Stimulated activated CD4-positive, alpha-beta T cell treated with anti-CD3 and anti-CD28 coated beads, Interleukin-1b, Interleukin-23, amount 100 ng/mL, for 24 hours (primary cell): ENCODE results near the gene HES4.

Source experiments
- DNase-seq, 4 experiments: peaks; one replicate each; pipeline ENCODE4 v3.0.0-alpha.2; 2020; ENCODE audit warnings: low read depth in 4 of 4, low spot score in 1 of 4

HES4 gene, protein sequence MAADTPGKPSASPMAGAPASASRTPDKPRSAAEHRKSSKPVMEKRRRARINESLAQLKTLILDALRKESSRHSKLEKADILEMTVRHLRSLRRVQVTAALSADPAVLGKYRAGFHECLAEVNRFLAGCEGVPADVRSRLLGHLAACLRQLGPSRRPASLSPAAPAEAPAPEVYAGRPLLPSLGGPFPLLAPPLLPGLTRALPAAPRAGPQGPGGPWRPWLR

DNA sequence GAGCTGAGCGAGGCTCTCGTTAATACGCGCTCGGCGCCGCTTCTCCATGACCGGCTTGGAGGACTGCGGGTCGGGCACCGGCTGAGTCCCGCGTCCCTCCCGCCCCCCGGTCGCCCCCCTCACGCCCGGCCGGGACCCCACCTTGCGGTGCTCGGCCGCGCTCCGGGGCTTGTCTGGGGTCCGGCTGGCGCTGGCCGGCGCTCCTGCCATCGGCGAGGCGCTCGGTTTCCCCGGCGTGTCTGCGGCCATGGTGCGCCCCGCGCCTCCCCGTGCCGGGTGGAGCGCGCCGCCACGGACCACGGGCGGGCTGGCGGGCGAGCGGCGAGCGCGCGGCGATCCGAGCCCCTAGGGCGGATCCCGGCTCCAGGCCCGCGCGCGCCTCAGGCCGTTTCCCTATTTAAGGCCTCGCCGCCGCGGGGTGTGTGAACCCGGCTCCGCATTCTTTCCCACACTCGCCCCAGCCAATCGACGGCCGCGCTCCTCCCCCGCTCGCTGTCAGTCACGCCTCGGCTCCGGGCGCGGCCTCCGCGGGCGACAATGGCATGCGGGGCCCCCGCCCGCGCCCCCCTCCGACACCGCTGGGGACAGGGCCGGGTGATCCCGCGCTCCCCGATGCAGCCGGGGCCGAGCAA is at the start of gene HES4:
TSS of gene HES4 (minus strand) at position 373 of the 632 bp plus-strand sequence. CDS start at position 249, 124 bp downstream.
- peak in 2 of 4 experiments; percentile 55 for DNase-seq

DNA sequence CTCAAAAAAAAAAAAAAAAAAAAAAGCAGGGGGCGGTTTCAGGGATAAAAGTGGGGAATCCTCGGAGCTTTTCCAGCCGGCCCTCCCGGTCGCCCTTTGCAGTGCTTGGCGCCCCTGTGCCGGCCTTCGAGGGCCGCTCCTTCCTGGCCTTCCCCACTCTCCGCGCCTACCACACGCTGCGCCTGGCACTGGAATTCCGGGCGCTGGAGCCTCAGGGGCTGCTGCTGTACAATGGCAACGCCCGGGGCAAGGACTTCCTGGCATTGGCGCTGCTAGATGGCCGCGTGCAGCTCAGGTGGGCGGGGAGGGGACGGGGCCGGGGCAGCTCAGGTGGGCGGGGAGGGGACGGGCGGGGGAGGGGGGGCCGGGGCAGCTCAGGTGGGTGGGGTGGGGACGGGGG is 48.9 kb upstream of the HES4 start:
- DNase-seq, result no peak

DNA sequence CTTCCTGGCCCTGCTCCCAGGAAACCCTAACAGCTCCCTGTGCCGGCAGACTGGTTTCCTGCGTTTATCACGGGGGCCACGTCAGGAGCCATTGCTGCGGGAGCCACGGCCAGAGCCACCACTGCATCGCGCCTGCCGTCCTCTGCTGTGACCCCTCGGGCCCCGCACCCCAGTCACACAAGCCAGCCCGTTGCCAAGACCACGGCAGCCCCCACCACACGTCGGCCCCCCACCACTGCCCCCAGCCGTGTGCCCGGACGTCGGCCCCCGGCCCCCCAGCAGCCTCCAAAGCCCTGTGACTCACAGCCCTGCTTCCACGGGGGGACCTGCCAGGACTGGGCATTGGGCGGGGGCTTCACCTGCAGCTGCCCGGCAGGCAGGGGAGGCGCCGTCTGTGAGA is 48.1 kb upstream of the HES4 start:
- DNase-seq, result no peak

DNA sequence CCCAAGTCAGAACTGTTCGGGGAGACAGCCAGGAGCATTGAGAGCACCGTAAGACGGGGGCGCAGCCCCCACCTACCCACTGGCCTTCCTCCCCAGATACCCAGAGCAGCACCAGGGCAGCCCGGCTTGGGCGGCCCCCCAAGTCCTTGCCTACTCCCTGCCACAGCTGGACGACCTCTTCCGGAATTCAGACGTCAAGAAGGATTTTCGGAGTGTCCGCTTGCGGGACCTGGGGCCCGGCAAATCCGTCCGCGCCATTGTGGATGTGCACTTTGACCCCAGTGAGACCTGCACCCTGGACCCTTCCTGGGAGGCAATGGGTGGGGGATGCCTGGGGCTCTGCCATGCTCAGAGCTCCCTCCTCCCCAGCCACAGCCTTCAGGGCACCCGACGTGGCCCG is 47.5 kb upstream of the HES4 start:
- no peak for DNase-seq

DNA sequence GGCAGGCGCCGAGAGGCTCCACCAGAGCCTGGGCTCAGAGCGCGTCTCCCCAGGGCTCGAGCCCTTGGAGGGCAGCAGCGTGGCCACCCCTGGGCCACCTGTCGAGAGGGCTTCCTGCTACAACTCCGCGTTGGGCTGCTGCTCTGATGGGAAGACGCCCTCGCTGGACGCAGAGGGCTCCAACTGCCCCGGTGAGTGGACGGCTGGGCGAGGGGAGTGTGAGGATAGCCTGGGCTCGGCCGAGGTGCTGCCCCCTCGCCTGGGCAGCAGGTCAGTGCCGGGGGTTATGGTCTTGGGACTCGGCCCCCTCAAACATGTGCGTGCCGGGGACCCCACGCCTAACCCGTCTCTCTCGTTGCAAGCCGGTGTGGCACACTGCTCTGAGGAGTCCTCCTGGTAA is 46.9 kb upstream of the HES4 start:
- DNase-seq, result no peak

DNA sequence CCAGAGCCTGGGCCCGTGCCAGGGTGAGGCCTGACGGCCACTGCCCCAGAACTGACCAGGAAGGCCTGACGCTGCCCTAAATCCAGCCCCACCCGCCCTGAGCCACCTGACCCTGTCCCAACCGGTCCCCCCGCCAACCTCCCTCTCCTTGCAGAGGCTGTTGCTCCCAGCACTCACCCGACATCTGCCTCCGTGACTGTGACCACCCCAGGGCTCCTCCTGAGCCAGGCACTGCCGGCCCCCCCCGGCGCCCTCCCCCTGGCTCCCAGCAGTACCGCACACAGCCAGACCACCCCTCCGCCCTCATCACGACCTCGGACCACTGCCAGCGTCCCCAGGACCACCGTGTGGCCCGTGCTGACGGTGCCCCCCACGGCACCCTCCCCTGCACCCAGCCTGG is 46.3 kb upstream of the HES4 start:
- DNase-seq, result no peak

DNA sequence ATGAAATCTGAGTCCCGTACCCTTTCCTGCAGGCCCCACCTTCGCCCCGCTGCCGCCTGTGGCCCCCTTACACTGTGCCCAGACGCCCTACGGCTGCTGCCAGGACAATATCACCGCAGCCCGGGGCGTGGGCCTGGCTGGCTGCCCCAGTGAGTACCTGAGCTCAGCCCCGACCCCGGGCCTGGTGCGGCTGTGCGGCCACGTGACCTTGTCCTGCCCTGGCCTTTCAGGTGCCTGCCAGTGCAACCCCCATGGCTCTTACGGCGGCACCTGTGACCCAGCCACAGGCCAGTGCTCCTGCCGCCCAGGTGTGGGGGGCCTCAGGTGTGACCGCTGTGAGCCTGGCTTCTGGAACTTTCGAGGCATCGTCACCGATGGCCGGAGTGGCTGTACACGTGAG is 45.2 kb upstream of the HES4 start:
- DNase-seq, result no peak

DNA sequence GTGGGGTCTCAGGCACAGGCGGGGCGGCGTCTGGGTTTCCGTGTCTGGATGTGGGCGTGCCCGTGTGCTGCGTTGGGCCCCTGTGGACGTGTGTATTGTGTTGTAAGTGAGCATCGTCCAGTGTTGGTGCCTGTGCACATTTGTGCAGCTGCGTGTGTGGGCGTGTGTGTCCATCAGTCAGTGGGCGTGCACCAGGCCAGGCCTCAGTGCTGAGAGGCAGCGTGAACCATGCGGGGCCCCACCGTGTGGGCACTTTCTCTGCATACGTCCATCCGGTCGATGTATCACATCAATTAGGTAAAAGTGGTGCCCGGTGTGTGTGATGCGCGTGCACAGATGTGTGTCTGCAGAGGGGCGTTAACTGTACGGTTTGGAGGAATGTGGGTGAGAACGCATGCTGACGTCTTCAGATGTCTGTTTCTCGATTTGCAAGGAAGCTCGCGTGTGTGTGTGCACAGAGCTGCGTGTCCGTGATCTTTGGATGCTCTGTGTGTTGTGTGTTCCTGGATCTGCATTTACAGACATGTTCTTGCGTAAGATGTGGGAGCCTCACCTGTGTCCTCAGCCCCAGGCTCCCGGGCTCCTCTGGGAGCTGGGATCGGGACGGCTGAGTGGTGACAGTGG is 44.7 kb upstream of the HES4 start:
- DNase-seq, result no peak

DNA sequence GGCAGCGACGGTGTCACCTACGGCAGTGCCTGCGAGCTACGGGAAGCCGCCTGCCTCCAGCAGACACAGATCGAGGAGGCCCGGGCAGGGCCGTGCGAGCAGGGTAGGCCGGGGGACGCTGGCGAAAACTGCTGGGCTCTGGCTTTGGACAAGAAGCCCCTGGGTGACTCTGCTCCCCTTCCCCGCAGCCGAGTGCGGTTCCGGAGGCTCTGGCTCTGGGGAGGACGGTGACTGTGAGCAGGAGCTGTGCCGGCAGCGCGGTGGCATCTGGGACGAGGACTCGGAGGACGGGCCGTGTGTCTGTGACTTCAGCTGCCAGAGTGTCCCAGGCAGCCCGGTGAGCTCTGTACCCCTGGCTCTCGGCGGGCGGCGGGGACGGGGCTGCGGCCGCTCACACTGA is 44.0 kb upstream of the HES4 start:
- DNase-seq, result no peak

DNA sequence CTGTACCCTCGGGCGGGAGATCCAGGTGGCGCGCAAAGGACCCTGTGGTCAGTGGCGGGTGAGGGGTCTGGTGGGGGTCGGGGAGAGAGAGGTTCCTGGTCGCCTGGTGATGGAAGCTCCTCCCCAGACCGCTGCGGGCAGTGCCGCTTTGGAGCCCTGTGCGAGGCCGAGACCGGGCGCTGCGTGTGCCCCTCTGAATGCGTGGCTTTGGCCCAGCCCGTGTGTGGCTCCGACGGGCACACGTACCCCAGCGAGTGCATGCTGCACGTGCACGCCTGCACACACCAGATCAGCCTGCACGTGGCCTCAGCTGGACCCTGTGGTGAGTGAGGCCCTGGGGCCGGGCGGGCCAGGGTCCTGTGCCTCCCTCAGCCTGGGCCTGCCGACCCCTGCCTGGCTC is 43.5 kb upstream of the HES4 start:
- DNase-seq, result no peak

DNA sequence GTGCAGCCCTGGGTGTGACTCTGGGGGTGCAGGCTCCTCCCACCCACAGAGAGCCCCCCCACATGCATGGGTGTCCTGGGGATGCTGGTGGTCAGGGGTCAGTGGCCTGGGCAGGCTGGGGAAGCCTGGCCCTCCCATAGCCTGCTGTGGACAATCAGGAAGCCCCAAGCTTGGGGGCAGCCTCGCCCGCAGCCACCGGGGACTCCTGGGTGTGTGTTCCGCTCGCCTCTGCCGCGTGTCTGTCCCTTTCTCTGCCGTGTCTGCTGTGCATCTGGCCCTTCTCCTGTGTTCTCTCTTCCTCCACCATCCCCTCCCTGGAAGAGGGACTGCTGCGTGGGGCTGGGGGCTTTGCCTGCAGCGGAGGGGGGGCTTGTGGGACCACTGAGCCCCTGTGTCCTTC is 42.9 kb upstream of the HES4 start:
- no peak for DNase-seq

DNA sequence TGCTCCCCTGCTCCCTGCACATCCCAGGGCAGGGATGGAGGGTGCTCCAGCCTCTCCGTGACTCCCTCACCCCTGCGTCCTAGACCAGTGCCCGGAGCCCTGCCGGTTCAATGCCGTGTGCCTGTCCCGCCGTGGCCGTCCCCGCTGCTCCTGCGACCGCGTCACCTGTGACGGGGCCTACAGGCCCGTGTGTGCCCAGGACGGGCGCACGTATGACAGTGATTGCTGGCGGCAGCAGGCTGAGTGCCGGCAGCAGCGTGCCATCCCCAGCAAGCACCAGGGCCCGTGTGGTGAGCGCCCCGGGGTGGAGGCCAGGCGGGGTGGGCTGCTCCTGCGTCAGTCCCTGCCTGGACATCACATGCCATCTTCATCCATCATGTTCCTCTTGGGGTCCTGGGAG is 42.0 kb upstream of the HES4 start:
- no peak for DNase-seq

DNA sequence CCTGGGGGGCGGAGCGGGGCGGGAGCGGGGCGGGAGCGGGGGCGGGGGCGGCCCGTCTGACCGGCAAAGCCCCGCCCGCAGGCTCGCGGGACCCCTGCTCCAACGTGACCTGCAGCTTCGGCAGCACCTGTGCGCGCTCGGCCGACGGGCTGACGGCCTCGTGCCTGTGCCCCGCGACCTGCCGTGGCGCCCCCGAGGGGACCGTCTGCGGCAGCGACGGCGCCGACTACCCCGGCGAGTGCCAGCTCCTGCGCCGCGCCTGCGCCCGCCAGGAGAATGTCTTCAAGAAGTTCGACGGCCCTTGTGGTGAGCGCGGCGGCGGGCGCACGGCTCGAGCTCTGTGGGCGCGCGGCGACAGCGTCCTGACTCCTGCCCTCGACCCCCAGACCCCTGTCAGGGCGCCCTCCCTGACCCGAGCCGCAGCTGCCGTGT is 41.2 kb upstream of the HES4 start:
- DNase-seq, result no peak

DNA sequence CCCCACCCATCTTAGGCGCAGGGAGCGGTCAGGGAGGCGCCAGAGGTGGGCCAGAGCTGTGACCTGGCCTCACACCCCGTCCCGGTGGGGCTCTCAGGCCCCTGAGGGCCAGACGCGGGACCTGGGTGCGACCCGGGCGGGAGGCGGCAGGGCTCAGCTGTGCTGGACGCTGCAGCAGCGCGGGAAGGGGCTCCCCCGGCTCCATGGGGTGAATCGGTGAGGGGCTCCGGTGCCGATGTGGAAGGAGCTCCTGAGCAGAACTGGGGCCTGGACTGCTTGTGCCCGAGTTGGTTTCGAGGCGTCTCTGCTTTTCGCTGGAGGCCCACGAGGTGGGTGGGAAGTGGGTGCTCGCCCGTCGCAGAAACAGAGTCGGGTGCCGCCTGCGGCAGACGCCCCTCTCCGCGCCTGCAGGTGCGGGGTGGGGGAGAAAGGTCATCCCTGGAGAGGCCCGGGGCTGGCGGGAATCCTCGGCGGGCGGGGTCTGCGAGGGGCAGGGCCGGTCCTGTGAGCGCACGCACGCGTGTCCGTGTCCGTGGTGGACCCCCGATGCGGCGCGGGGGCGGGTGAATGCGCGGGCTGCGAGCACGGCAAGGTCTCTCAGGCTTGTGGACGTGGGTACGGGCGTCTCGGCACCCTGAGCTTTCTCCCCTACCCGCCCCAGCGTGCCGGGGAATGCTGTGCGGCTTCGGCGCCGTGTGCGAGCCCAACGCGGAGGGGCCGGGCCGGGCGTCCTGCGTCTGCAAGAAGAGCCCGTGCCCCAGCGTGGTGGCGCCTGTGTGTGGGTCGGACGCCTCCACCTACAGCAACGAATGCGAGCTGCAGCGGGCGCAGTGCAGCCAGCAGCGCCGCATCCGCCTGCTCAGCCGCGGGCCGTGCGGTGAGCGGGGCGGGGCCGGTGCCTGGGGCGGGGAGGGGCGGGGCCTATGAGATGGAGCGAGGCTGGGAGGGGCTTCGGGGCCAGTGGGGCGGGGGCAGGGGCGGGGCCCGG is 40.4 kb upstream of the HES4 start:
- peak in 3 of 4 experiments; percentile 59 to 68 (median 63) for DNase-seq

DNA sequence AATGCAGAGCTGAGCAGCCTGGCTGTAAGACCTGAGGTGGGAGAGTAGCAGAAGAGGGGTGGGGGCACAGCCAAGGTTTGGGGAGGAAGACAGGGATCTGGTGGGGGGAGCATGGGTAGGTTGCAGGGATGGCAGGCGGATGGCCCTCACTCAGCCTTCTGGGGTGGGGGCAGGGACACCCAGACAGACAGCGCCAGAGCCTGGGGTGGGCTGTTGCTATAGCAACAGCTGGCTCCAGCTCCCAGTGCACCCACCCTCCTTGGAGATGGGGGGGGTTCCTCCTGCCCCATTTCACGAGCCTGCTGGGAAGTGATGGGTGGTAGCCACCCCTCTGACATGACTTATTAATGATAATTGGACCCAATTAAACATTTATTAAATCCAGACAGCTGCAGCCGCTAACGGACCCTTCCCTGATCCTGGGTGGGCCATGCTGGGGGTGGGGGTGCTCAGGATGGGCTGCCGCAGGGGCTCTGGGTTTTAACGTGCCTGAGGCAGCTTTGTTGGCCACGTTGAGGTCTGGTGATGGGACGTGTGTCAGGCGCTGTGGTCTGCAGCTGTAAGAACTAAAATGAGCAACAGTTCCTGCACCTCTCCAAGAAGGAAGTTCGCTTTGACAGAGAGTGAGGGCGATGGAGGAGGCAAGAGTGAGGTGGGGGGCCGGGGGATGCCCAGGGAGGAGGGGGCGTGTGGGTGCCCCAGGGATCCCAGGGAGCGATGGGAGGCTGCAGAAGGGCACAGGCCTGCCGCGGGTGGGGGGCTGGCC is 39.4 kb upstream of the HES4 start:
- DNase-seq, result no peak

DNA sequence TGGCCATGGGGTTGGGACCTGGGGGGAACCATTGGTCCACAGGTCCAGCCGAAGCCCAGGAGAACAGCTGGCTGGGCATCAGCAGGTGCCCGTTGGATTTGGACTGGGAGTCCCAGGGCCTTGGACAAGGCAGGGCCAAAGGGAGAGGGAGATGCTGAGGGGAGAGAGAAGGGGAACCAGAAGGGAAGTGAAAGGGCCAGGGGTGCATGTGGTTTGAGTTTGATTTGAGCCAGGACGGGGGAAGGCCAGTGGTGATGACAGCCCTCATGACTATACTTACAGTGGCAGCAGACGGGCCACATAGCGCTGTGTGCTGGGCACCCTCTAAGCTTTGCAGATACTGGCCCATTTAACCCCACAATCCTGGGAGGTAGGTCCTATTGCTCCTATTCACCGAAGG is 38.8 kb upstream of the HES4 start:
- DNase-seq, result no peak

DNA sequence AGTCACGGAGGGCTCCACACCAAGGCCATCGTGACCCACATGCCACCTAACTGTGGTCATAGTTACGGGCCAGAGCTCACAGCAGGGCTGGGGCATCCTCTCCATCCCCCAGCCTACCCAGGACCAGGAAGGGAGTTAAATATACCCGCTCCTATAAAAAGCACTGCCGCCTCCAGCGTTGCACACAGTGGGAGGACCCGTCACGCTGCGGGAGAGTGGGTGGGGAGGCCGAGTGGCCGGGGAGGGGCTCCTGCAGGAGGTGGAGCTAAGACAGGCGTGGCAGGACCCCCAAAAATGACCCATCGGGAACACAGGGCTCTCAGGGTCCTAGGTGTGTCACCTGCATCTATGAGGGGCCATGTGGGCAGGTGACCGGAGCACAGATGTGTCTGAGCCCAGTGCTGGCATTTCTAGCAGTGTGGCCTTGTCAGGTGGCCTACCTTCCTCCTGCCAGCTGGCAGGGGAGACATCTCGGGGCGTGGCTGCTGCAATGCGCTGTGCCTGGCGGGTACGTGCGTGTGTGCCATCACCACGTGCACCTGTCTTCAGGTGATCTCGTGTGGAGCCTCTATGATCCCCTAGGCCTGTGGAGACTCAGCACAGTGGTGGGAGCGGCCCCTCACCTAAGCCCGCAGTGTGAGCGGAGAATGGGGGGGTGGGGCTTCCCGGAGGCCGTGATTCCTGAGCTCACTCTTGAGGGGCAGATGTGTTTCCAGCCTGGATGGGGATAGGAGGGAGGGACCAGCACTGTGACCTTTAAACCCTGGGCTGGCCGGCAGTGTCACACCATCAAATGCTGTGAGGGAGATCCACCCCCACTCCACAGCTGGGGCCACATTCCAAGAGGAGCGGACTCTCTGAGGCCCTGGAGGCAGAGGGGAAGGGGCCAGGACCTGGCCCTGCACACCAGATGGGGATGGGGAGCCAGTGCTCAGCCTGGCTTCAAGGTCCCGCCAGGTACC is 37.8 kb upstream of the HES4 start:
- DNase-seq, result no peak

DNA sequence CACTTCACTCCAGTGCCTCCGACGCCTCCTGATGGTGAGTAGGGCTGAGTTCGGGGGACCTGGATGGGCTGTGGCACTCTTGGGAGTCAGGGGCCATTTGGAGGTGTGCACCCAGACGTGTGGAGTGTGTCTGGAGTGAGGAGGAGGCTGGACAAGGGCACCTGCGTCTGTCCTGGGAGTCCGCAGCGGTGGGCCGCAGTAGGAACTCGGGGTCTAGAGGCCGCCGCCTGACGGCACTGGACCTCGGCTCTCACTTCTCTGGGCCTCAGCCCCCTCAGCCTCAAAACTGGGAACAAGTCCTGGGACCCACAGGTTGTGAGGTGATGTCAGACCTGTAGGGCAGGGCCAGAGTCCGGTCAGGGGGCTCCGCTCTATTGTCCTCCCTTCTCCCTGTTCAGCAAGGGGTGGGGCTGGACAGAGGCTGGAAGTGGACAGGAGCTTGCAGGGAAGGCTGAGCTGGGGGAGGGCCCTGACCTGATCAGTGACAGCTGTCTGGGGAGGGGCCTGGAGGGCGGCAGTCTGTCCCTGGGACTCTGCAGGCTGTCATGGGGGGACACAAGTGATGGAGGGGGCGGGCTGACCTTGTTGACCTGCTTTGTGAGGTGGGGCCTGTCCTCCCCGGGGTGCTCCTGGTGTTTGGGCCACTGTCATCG is 35.5 kb upstream of the HES4 start:
- DNase-seq, result no peak

DNA sequence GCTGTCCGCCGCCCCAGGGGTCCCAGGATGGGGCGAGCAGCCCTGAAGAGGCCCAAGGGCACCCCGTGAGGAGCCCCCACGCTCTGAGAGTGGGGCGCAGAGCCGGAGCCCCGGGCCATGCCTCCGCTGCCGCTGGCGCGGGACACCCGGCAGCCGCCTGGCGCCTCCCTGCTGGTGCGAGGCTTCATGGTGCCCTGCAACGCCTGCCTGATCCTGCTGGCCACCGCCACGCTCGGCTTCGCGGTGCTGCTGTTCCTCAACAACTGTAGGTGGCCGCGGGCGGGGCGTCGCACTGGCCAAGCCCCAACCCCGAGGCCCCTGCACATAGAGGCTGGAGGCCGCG is 34.5 kb upstream of the HES4 start:
- no peak for DNase-seq
